ENCODE results near the gene RNPEP. TPM values are rescaled to one million over a fixed set of nuclear protein-coding genes. Genes with fewer than 3 reads are reported as not detected.
A peak's percentile ranks its signal among the peaks of the same experiment; 100 is the strongest.

RNPEP gene
- total RNA-seq, 1 donor = 74.2 TPM

DNA sequence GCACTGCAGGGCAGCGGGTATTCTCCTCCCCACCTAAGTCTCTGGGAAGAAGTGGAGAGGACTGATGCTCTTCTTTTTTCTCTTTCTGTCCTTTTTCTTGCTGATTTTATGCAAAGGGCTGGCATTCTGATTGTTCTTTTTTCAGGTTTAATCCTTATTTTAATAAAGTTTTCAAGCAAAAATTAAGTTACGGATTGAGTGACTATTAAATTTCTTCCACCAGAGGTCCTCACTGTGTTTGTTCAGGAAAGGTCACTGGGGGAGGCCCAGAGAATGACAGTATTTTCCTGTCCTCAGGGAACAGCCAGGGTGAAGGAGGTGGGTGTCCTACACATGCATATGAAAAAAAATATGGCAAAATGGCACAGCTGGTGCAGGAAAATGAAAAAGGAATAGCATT lies 23.5 kb downstream of the RNPEP start:
- H3K27me3 ChIP-seq (ENCODE audit: insufficient read depth, low read length) = no peaks in the 10 kb centered on the region
- H3K79me2 ChIP-seq (ENCODE audit: insufficient read depth, low read length) = no peaks in the 10 kb centered on the region
- H3K27ac ChIP-seq (ENCODE audit: low read depth, low read length) = no peak overlapping the region
- H2AFZ ChIP-seq (ENCODE audit: low read length) = no peak overlapping the region
- TF ChIP-seq, protein P1, sequence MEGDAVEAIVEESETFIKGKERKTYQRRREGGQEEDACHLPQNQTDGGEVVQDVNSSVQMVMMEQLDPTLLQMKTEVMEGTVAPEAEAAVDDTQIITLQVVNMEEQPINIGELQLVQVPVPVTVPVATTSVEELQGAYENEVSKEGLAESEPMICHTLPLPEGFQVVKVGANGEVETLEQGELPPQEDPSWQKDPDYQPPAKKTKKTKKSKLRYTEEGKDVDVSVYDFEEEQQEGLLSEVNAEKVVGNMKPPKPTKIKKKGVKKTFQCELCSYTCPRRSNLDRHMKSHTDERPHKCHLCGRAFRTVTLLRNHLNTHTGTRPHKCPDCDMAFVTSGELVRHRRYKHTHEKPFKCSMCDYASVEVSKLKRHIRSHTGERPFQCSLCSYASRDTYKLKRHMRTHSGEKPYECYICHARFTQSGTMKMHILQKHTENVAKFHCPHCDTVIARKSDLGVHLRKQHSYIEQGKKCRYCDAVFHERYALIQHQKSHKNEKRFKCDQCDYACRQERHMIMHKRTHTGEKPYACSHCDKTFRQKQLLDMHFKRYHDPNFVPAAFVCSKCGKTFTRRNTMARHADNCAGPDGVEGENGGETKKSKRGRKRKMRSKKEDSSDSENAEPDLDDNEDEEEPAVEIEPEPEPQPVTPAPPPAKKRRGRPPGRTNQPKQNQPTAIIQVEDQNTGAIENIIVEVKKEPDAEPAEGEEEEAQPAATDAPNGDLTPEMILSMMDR (IDR thresholded peaks at IDR 0.05; ENCODE audit: extremely low read depth, low read depth, low read length) = peak; percentile 52
- peak; percentile 85 for DNase-seq (ENCODE audit: insufficient read length, low spot score, missing footprints)
- H3K4me1 ChIP-seq (ENCODE audit: insufficient read depth, low read length) = no peaks in the 10 kb centered on the region
- no peak overlapping the region for H3K4me2 ChIP-seq (ENCODE audit: insufficient read depth, low read length)
- peaks cover 44% of the 10 kb centered on the region for H3K36me3 ChIP-seq (ENCODE audit: insufficient read depth, low read length)
- H3K9me3 ChIP-seq (ENCODE audit: low read depth, low read length) = no peaks in the 10 kb centered on the region
- H3K4me3 ChIP-seq (ENCODE audit: insufficient read depth, low read length) = no peak overlapping the region
- no peaks in the 10 kb centered on the region for H4K20me1 ChIP-seq (ENCODE audit: insufficient read depth, low read length)

DNA sequence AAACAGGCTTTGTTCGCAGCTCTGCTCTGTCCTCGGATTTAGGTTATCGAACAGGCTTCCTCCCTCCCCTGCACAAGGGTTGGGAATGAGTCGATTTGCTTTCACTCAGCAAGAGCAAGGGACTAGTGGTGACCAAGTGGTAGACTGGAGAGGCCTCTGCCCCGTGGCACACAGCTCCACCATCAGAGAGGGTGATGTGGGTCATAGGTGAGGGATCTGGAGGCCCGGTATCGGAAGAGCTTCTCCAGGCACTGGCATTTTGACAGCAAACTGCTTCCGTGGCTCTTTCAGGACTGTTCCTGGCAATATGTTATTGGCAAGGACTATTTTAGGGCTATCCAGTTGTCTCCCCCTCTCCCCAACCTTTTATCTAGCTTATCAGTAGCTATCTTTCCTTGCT lies 24.9 kb downstream of the RNPEP start:
- no peak overlapping the region for H3K4me3 ChIP-seq (ENCODE audit: insufficient read depth, low read length)
- H4K20me1 ChIP-seq (ENCODE audit: insufficient read depth, low read length) = no peaks in the 10 kb centered on the region
- no peak overlapping the region for H2AFZ ChIP-seq (ENCODE audit: low read length)
- TF ChIP-seq, protein P1 (IDR thresholded peaks at IDR 0.05; ENCODE audit: extremely low read depth, low read depth, low read length) = no peak
- H3K27ac ChIP-seq (ENCODE audit: low read depth, low read length) = no peak overlapping the region
- no peaks in the 10 kb centered on the region for H3K27me3 ChIP-seq (ENCODE audit: insufficient read depth, low read length)
- H3K4me2 ChIP-seq (ENCODE audit: insufficient read depth, low read length) = no peak overlapping the region
- H3K79me2 ChIP-seq (ENCODE audit: insufficient read depth, low read length) = no peaks in the 10 kb centered on the region
- H3K36me3 ChIP-seq (ENCODE audit: insufficient read depth, low read length) = peaks cover 34% of the 10 kb centered on the region
- no peak for DNase-seq (ENCODE audit: insufficient read length, low spot score, missing footprints)
- no peaks in the 10 kb centered on the region for H3K9me3 ChIP-seq (ENCODE audit: low read depth, low read length)
- no peaks in the 10 kb centered on the region for H3K4me1 ChIP-seq (ENCODE audit: insufficient read depth, low read length)

DNA sequence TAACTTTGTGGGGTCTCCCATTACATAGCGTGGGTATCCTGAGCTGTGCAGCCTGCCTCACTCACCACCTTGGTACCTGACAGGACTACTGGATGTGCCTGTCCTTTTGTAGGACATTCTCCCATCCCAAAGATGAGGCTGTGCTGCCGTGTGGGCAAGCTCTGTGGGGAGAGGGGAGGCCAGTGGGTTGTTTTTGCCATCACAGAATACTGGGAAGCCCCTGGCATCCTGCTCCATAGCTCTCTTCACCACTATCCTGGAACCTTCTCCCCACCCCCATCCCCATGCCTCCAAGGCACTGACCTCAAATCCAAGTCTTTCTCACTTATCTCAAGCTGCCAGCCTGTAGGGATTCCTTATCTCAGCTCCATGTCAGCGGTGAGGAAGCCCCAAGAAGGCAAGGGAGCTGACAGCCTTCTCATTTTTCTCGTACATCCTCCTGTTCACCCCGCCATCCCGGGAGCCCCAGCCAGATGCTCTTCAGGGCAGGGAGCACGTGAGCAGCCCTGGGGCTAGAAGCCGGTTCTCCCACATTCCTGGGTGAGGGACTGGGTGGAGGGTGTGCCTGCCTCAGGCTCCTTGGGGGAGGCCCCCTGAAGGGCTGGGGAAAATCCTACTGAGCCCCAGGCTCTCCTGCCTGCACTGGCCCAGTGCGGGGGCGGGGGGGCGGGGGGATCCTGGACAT lies 25.5 kb downstream of the RNPEP start:
- no peak overlapping the region for H3K4me2 ChIP-seq (ENCODE audit: insufficient read depth, low read length)
- TF ChIP-seq, protein P1 (IDR thresholded peaks at IDR 0.05; ENCODE audit: extremely low read depth, low read depth, low read length) = no peak
- no peak overlapping the region for H2AFZ ChIP-seq (ENCODE audit: low read length)
- H3K4me1 ChIP-seq (ENCODE audit: insufficient read depth, low read length) = no peaks in the 10 kb centered on the region
- DNase-seq (ENCODE audit: insufficient read length, low spot score, missing footprints) = peak; percentile 80
- no peaks in the 10 kb centered on the region for H3K27me3 ChIP-seq (ENCODE audit: insufficient read depth, low read length)
- H3K4me3 ChIP-seq (ENCODE audit: insufficient read depth, low read length) = no peak overlapping the region
- H3K36me3 ChIP-seq (ENCODE audit: insufficient read depth, low read length) = peaks cover 27% of the 10 kb centered on the region
- no peaks in the 10 kb centered on the region for H4K20me1 ChIP-seq (ENCODE audit: insufficient read depth, low read length)
- no peak overlapping the region for H3K27ac ChIP-seq (ENCODE audit: low read depth, low read length)
- H3K79me2 ChIP-seq (ENCODE audit: insufficient read depth, low read length) = no peaks in the 10 kb centered on the region
- no peaks in the 10 kb centered on the region for H3K9me3 ChIP-seq (ENCODE audit: low read depth, low read length)

DNA sequence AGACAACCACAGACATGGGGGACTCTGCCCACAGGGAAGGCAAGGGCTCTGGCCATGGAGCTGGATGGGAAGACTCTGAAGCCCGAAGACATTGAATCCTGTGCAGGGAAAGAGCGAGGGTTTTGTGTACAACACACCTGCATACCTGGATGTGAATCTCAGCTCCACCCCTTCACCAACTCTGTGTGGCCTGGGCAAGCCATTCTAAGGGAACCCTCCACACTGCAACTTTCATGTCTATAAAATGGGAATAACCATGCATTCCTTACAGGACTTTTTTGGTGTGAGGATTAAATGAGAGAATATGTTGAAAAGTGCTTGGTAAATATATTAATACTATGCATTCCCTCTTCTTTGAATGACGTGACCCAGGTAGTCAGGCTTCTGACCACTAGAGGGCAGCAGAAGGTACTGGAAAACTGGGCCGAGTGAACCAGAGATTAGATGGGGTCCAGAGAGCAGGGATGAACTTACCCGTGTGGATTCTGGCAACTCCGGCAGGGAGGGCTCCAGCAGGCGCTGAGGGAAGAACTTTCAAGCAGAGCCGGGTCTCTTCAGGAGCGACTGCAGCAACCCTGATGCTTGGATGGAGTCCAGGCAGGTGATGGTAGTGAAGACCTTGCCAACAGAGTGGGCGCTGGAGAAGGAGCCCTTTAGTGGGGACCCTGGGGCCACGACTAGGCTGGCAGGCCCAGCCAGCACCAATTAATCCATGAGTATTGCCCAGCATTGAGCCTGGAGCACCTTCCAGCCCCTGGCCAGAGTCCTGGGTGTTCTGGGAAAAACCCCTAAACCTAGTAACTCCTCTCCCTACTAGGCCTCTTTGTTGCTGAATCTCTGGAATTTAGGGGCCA lies 27.1 kb downstream of the RNPEP start:
- peak; percentile 98 for DNase-seq (ENCODE audit: insufficient read length, low spot score, missing footprints)
- H3K4me1 ChIP-seq (ENCODE audit: insufficient read depth, low read length) = no peaks in the 10 kb centered on the region
- H3K9me3 ChIP-seq (ENCODE audit: low read depth, low read length) = no peaks in the 10 kb centered on the region
- H3K36me3 ChIP-seq (ENCODE audit: insufficient read depth, low read length) = peaks cover 13% of the 10 kb centered on the region
- no peak overlapping the region for H3K27ac ChIP-seq (ENCODE audit: low read depth, low read length)
- no peaks in the 10 kb centered on the region for H3K27me3 ChIP-seq (ENCODE audit: insufficient read depth, low read length)
- no peaks in the 10 kb centered on the region for H4K20me1 ChIP-seq (ENCODE audit: insufficient read depth, low read length)
- TF ChIP-seq, protein P1 (IDR thresholded peaks at IDR 0.05; ENCODE audit: extremely low read depth, low read depth, low read length) = peak; percentile 97
- H3K4me3 ChIP-seq (ENCODE audit: insufficient read depth, low read length) = no peak overlapping the region
- H3K4me2 ChIP-seq (ENCODE audit: insufficient read depth, low read length) = no peak overlapping the region
- no peaks in the 10 kb centered on the region for H3K79me2 ChIP-seq (ENCODE audit: insufficient read depth, low read length)
- no peak overlapping the region for H2AFZ ChIP-seq (ENCODE audit: low read length)
